GM21825 (cell line): ENCODE results near the gene TEX36.
"Not testable (repeated sequence)": the region's sequence is repeated elsewhere in the genome, so short reads cannot be mapped to it uniquely, and the experiment has no call there.

Experiments used
- ATAC-seq: cut with Tn5 transposase; IDR thresholded peaks from one replicate; pipeline ENCODE4 v1.9.1; 2021; ENCODE audit warnings: mild to moderate bottlenecking, moderate library complexity; ENCODE audit not compliant: unreplicated experiment

TEX36 gene

DNA sequence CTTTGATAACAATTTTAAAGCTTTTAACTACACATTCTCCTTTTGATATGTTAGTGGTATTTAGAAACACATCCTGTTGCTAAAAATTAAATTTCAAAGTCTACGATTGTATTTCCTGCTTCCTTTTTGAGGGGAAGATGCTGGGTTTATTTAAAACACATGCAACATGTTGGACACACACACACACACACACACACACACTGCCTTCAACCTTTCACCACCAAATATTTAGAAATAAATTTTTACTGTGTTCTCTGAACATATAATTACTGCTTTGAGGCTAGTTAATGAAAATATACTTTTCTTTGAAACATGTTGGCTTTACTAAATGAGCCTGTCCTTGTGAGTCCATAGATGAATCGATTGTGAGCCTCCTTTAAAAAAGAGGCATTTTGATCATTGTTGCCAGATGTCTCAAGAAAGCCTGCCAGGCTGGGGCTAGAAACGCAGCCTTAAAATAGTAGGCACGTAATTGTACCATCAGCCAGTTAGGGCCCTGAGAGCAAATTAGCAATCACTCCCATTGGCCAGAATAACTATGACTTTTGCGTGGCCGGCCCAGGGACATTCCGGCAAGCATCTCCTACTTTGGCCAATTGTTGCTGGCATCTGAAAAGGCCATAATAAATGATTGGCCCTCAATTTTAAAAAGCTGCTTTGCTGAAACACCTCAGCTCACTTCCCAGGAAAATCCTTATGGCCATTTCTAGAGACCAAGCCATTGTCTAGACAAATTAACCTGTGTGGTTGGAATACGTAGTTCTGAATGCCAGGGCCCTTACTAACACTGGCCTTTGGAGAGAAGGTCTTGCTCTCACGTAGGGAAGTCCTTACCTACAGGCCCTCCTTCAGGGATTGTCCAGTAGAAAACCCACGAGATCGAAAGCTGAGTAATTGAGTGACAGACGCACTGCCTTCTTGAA, 9.9 kb upstream of the TEX36 start:
- no peak for ATAC-seq

DNA sequence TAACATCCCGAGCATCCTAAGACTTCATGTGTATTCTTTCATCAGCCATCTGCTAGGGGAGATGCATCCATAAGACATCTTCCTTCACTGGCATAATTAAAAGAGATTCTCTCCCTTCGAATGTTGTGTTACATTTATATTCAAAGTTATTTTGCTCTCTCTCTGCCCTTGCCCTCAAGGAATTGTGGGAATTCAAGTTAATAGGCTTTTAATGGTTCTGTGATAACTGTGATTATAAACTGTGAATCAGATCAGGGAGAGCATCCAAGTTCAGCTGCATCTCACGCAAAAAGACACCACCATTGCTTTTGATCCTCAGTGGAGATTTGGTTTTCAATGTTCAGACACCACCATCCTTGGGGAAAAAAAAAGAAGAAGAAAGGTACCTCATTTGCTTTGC, 9.2 kb upstream of the TEX36 start:
- no peak for ATAC-seq

GRCh38 chr10:125691160-125691981, 8.4 kb upstream of the TEX36 start:
- no peak for ATAC-seq

- no peak for ATAC-seq
Observed at GRCh38 chr10:125689955-125690569, 7.1 kb upstream of the TEX36 start.

- no peak for ATAC-seq
Observed at GRCh38 chr10:125687507-125688185, 4.7 kb upstream of the TEX36 start.

DNA sequence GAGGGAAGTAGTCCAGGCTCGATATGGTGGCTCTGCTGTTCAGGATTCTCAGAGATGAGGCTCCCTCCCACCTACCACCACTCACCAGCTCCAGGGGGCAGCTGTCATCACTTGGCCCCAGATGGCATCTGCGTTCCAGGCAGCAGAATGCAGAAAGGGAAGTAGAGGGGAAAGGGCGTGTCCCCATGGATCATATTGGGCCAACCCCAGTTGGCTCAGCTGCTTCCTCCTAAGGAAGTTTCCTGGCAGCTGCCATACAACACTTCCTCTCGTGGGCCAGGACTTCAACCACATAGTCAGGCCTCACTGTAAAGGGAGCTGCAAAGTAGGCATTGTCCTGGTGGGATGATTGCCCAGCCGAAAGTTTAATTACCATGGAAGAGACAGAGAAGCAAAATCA, 1.6 kb upstream of the TEX36 start:
- ATAC-seq = no peak

- no peak for ATAC-seq
Observed at GRCh38 chr10:125683821-125684220, 858 bp upstream of the TEX36 start.

DNA sequence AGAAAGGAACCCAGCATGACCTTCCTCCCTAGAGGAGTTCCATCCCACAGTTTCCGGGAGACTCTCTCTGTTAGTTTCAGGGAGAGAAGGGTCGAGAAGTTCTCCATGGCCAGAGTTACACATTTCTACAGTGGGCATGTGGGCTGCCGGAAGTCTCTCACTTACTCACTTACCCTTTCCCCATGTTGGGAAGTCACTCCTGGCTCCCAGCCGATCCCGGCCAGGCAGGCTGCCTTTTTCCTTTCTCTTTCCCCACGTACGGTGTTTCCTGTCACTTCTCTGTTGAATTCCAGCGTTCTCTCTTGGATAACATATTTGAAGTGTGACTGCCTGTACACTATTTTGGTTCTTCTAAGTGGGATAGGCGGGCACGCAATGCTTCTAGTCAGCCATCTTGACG, 3.5 kb downstream of the TEX36 start:
- ATAC-seq = no peak

- no peak for ATAC-seq
Observed at GRCh38 chr10:125672884-125673283, 10.1 kb downstream of the TEX36 start.

DNA sequence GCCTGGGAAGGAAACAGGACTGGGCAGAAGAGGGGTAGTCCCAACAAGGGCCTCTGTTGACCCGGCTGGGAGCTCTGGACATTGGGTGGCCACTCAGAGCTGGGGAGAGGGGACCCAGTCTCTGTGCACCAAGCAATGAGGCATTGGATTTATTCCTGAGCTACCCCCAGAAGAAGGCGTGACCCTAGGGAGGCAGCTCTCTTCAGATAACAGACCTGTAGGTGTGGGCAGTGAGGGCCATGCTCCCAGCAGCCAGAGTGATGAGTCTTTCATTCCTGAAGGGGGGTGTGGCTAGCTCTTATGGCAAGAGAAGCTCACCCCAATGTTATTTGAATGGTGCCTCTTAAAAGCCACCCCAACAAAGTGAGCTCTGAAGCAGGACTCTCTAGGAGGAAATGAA, 20.4 kb downstream of the TEX36 start:
- no peak for ATAC-seq

DNA sequence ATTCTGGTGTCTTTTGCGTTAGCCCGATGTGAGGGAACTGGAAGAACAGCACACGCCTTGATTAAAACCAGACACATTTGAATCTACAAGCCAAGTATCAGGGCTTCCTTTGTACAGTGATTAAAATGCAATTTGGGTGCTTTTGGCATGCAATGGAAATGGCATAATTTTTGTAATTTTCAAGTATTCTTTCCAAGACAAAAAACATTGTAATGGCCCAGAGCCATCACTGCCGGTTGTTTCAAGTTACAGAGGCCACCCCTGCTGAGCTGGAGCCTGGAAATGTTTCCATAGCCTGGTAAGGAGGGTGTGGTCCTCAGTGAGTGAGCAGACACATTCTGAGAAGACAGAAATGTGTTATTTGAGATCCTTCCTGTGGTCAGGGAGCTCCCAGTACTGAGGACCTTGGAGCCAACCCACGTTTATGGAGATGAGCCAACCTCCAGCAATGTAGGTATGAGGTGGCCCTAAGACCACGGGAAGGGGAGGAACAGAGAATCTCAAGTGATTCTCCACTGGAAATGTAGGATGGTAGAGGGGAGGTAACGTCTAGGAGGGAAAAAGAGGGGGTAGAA, 20.9 kb downstream of the TEX36 start:
- no peak for ATAC-seq

GRCh38 chr10:125661431-125661940, 21.5 kb downstream of the TEX36 start:
- ATAC-seq = no peak

GRCh38 chr10:125659071-125659470, 23.9 kb downstream of the TEX36 start:
- no peak for ATAC-seq

DNA sequence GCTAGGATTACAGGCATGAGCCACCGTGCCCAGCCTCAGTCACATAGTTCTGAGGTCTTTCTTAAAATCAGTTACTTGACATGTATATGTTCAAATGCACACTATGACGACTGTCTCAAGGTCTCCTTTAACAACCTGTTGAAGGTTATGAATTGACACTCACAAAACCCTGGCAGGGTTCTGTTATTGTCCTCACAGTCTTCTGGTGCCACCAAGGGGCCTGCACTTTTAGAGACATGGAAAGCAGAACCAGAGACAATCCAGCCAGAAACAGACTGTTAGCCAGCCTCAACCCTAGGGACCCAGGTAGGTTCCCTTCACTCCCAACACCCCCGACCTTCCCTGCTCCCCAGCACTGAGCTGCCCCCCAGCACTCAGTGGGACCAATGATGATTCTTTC, 26.4 kb downstream of the TEX36 start:
- ATAC-seq = no peak

DNA sequence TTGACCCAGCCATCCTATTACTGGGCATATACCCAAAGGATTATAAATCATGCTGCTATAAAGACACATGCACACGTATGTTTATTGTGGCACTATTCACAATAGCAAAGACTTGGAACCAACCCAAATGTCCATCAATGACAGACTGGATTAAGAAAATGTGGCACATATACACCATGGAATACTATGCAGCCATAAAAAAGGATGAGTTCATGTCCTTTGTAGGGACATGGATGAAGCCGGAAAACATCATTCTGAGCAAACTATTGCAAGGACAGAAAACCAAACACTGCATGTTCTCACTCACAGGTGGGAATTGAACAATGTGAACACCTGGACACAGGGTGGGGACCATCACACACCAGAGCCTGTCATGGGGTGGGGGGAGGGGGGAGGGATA, 29.9 kb downstream of the TEX36 start:
- ATAC-seq = not testable (repeated sequence)

- ATAC-seq = no peak
Observed at GRCh38 chr10:125646311-125646710, 36.7 kb downstream of the TEX36 start.

GRCh38 chr10:125641398-125641797, 41.6 kb downstream of the TEX36 start:
- no peak for ATAC-seq

- no peak for ATAC-seq
Observed at GRCh38 chr10:125640653-125641052, 42.3 kb downstream of the TEX36 start.

DNA sequence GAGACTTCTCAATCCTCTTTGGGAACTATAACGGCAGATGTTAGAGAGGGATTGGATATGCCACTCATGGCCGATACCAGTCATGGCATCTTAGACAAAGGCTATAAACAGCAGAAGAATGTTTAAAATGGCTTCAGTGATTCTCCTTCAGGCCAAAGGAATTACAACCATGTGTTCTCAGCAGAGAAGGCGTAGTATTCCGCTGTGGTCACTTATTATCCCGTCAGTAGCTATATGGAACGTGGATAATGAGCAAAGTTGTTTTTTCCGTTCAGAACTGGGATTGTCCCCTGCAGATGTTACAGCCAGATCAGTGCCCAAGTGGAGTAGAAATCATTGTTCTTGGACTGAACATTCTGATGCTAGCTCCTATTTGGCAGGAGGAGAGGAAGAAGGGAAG, 43.1 kb downstream of the TEX36 start:
- ATAC-seq = no peak

- ATAC-seq = no peak
Observed at GRCh38 chr10:125638555-125638954, 44.4 kb downstream of the TEX36 start.
